PC-3 (cell line): ENCODE results near the gene TGIF2. TPM values are rescaled to one million over a fixed set of nuclear protein-coding genes. Genes with fewer than 3 reads are reported as not detected.

Experiments used
- ATAC-seq: fragments of 200-7000 bp; cut with Tn5 transposase; 2 replicates; pipeline ENCODE4 v1.9.1; 2020; ENCODE audit warnings: mild to moderate bottlenecking, moderate library complexity
- BruUV-seq: library from RNA; stranded (reverse); fragments of 400-500 nt; replicated peaks from 2 replicates; lab custom pipeline; 2021; lab: Mats Ljungman, UMichigan
- CTCF ChIA-PET: fragments of 300-600 bp; sonication (Branson Sonifier 250); formaldehyde crosslinking; loops from one replicate; lab custom pipeline; 2022; ENCODE audit warnings: antibody characterized with exemption; lab: Charles Lee
- POLR2A ChIA-PET: fragments of 300-600 bp; sonication (Branson Sonifier 250); formaldehyde crosslinking; loops from one replicate; lab custom pipeline; 2022; ENCODE audit warnings: antibody characterized with exemption; ENCODE audit not compliant: unreplicated experiment; lab: Charles Lee
- DNase-seq: peaks from one replicate; pipeline ENCODE4 v3.0.0-alpha.2; 2015
- H2AFZ ChIP-seq: fragments of 300-600 bp; sonication (generic); 2 replicates; pipeline ENCODE4 v1.6.0; 2016; ENCODE audit warnings: antibody characterized with exemption, low read length
- H3F3A ChIP-seq: fragments of 300-600 bp; sonication (generic); one replicate; pipeline ENCODE4 v1.6.0; 2017; ENCODE audit warnings: antibody characterized with exemption, low read length, control low read depth, mild to moderate bottlenecking; ENCODE audit not compliant: unreplicated experiment
- H3K27ac ChIP-seq: fragments of 300-600 bp; sonication (generic); 2 replicates; pipeline ENCODE4 v1.5.1; 2016; ENCODE audit warnings: mild to moderate bottlenecking, low read length
- H3K27me3 ChIP-seq: fragments of 300-600 bp; sonication (generic); 2 replicates; pipeline ENCODE4 v1.6.1; 2016; ENCODE audit warnings: low read length, mixed read lengths
- H3K36me3 ChIP-seq: fragments of 300-600 bp; sonication (generic); 2 replicates; pipeline ENCODE4 v1.6.1; 2016; ENCODE audit warnings: low read depth, mixed run types, low read length, mixed read lengths
- H3K4me1 ChIP-seq: fragments of 300-600 bp; sonication (generic); 2 replicates; pipeline ENCODE4 v1.5.1; 2016; ENCODE audit warnings: low read length; ENCODE audit not compliant: insufficient read depth
- H3K4me2 ChIP-seq: fragments of 300-600 bp; sonication (generic); 2 replicates; pipeline ENCODE4 v1.6.0; 2016; ENCODE audit warnings: low read length
- H3K4me3 ChIP-seq: fragments of 300-600 bp; sonication (generic); 2 replicates; pipeline ENCODE4 v1.5.1; 2016; ENCODE audit warnings: mild to moderate bottlenecking, low read length, mixed read lengths
- H3K79me2 ChIP-seq: fragments of 300-600 bp; sonication (generic); 2 replicates; pipeline ENCODE4 v1.6.1; 2017; ENCODE audit warnings: low read length, mixed read lengths
- H3K9ac ChIP-seq: fragments of 300-600 bp; sonication (generic); 2 replicates; pipeline ENCODE4 v1.6.0; 2016; ENCODE audit warnings: mild to moderate bottlenecking, low read length
- H3K9me2 ChIP-seq: fragments of 300-600 bp; sonication (generic); replicated peaks from 2 replicates; pipeline ENCODE4 v1.6.1; 2016; ENCODE audit warnings: mixed run types, low read length, mixed read lengths
- H3K9me3 ChIP-seq: fragments of 300-600 bp; sonication (generic); 2 replicates; pipeline ENCODE4 v1.6.1; 2016; ENCODE audit warnings: low read length, mixed read lengths
- H4K20me1 ChIP-seq: fragments of 300-600 bp; sonication (generic); 2 replicates; pipeline ENCODE4 v1.6.1; 2016; ENCODE audit warnings: low read length, mixed read lengths
- EZH2 ChIP-seq: fragments of 300-600 bp; sonication (generic); IDR thresholded peaks from one replicate; pipeline ENCODE4 v1.6.1; 2017; ENCODE audit warnings: antibody characterized with exemption, mild to moderate bottlenecking, low read length; ENCODE audit not compliant: unreplicated experiment
- EZH2phosphoT487 ChIP-seq: fragments of 300-600 bp; sonication (generic); IDR thresholded peaks from 2 replicates; pipeline ENCODE4 v1.6.1; 2018; ENCODE audit warnings: mild to moderate bottlenecking, antibody characterized with exemption, low read length, borderline replicate concordance
- intact Hi-C: fragments of 100-400 bp; cut with micrococcal nuclease; formaldehyde crosslinking; loops from 2 replicates; pipeline ENCODE4 v1.9.0; 2023
- total RNA-seq: library from RNA; depleted of rRNA; stranded (reverse); fragments of >200 nt; gene quantifications from 2 replicates; pipeline ENCODE4 v1.2.3, GENCODE V29; 2014
- TF ChIP-seq, protein P1 (sequence below): fragments of 300-600 bp; sonication (generic); conservative IDR thresholded peaks from 2 replicates; pipeline ENCODE4 v1.5.1; 2017; ENCODE audit warnings: antibody characterized with exemption, low read depth, mild to moderate bottlenecking, low read length

The TGIF2 gene
- total RNA-seq, 1 experiment from 2014 or later, result 15.2 TPM

DNA sequence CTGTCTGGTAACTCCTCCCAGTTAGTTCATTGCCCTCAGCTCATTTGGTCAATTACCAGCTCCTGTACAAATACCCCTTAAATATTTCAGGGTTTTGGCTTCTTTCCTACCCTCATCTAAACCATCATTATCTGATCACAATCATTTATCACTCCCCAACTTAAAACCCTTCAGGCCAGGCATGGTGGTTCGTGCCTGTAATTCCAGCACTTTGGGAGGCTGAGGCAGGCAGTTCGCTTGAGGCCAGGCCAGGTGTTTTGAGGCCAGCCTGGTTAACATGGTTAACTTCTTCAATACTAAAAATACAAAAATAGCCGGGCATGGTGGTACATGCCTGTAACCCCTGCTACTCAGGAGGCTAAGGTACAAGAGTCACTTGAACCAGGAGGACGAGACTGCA lies 9.4 kb downstream of the TGIF2 start:
- Histone ChIP-seq H3K9me2 (no peaks in the 10 kb centered on the region), H2AFZ (no peak overlapping the region), H3K27me3 (no peaks in the 10 kb centered on the region), H3F3A (no peaks in the 10 kb centered on the region), H3K36me3 (peaks cover 12% of the 10 kb centered on the region; the same call in 1 of the 2 replicates), H3K27ac (no peak overlapping the region), H3K4me1 (peaks cover 15% of the 10 kb centered on the region), H3K9me3 (no peaks in the 10 kb centered on the region), H3K4me2 (no peak overlapping the region), H3K79me2 (peaks cover 2% of the 10 kb centered on the region), H3K4me3 (no peak overlapping the region), H3K9ac (no peak overlapping the region), H4K20me1 (no peaks in the 10 kb centered on the region)
- ChIA-PET CTCF (no interaction called here), POLR2A (interaction anchor here (0.6 kb wide), 1 partner anchor 25 kb away, joined by 4 read pairs; no protein-coding TSS in a partner anchor)
- TF ChIP-seq EZH2 (no peak), EZH2phosphoT487 (no peak)
- TF ChIP-seq, protein P1, sequence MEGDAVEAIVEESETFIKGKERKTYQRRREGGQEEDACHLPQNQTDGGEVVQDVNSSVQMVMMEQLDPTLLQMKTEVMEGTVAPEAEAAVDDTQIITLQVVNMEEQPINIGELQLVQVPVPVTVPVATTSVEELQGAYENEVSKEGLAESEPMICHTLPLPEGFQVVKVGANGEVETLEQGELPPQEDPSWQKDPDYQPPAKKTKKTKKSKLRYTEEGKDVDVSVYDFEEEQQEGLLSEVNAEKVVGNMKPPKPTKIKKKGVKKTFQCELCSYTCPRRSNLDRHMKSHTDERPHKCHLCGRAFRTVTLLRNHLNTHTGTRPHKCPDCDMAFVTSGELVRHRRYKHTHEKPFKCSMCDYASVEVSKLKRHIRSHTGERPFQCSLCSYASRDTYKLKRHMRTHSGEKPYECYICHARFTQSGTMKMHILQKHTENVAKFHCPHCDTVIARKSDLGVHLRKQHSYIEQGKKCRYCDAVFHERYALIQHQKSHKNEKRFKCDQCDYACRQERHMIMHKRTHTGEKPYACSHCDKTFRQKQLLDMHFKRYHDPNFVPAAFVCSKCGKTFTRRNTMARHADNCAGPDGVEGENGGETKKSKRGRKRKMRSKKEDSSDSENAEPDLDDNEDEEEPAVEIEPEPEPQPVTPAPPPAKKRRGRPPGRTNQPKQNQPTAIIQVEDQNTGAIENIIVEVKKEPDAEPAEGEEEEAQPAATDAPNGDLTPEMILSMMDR, result no peak
- no TSS peak for BruUV-seq
- no peak for ATAC-seq
- intact Hi-C loops, result no loop called here
- no peak for DNase-seq

DNA sequence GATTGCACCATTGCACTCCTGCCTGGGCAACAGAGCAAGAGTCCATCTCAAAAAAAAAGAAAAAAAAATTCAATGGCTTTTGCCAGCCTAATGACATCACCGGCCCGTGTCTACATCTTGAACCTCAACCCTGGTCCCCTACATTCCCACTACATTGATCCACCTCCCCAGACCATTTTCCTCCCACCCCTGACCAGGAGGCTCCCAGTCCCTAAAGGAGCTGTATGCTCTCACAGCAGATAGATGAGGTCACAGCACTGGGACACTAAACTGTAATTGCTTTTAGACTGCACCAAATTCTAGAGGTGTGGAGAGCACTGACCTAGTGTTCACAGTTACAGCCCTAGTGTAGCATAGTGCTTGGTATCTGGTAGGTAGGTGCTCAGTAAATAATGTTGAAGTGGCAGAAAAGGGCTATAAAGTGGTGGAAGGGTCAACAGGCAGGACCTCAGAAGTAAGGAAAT lies 10.7 kb downstream of the TGIF2 start:
- POLR2A ChIA-PET, result no interaction called here
- Histone ChIP-seq H2AFZ (no peak overlapping the region), H3F3A (no peaks in the 10 kb centered on the region), H3K36me3 (peaks cover 9% of the 10 kb centered on the region; the same call in 1 of the 2 replicates), H3K4me2 (no peak overlapping the region), H3K9ac (no peak overlapping the region), H3K4me1 (peaks cover 15% of the 10 kb centered on the region), H3K4me3 (no peak overlapping the region), H3K27ac (no peak overlapping the region), H4K20me1 (no peaks in the 10 kb centered on the region), H3K79me2 (no peaks in the 10 kb centered on the region), H3K9me3 (no peaks in the 10 kb centered on the region), H3K27me3 (no peaks in the 10 kb centered on the region), H3K9me2 (no peaks in the 10 kb centered on the region)
- no peak for DNase-seq
- TF ChIP-seq EZH2phosphoT487, result no peak
- TF ChIP-seq, protein P1, result no peak
- TF ChIP-seq EZH2, result no peak
- CTCF ChIA-PET, result no interaction called here
- no TSS peak for BruUV-seq
- ATAC-seq, result no peak
- intact Hi-C loops, result no loop called here

DNA sequence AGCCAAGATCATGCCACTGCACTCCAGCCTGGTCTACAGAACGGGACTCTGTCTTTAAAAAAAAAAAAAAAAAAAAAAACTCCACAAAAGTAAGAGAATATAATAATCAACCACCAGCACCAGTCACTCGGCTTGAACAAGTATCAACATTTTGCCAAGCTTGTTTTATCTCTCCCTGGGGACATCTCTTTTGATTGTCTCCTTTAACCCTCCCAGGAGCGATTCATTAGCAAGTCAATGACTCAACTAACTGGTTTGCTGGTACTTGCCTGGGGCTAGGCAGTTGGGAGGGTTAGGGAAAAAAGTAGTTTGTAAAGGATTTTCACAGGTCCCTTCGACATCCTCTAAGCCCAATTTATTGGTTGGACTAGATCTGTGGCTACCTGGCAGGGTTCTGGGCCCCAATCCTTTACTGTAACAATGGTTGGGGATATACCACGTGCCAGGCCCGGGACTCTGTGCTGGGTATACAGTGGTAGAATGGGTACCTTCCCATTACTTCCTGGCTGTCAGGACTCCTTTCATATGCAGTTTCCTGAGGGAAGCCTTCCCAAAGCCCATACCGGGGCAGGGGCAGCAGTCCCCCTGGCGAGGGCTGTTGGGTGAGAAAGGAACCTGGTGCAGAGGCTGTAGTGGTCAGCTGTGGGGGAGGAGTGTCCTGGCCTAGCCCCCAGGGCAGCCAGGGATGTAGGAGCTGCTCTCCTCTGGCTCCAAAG lies 12.2 kb downstream of the TGIF2 start:
- Histone ChIP-seq H3K9me3 (no peaks in the 10 kb centered on the region), H3K4me2 (no peak overlapping the region), H3K9ac (no peak overlapping the region), H4K20me1 (no peaks in the 10 kb centered on the region), H3K36me3 (peaks cover 4% of the 10 kb centered on the region; the same call in 1 of the 2 replicates), H3K79me2 (no peaks in the 10 kb centered on the region), H3K4me3 (no peak overlapping the region), H3K27me3 (no peaks in the 10 kb centered on the region), H3K27ac (peak overlapping the region; percentile 29), H3K9me2 (no peaks in the 10 kb centered on the region), H3K4me1 (peaks cover 15% of the 10 kb centered on the region), H3F3A (no peaks in the 10 kb centered on the region), H2AFZ (no peak overlapping the region)
- CTCF ChIA-PET, result interaction anchor here (0.7 to 1.1 kb wide), 2 partner anchors 20 to 169 kb away, joined by 4 to 12 read pairs; partner anchors contain the start of gene RAB5IF
- TF ChIP-seq EZH2 (no peak), EZH2phosphoT487 (no peak)
- TF ChIP-seq, protein P1, result no peak
- BruUV-seq, result no TSS peak
- peak; percentile 88 for DNase-seq
- intact Hi-C loops, result no loop called here
- POLR2A ChIA-PET, result no interaction called here
- peak; percentile 85 for ATAC-seq
